ENCODE results near the gene SLCO4C1. TPM values are rescaled to one million over a fixed set of nuclear protein-coding genes. Genes with fewer than 3 reads are reported as not detected.
A peak's percentile ranks its signal among the peaks of the same experiment; 100 is the strongest.

The SLCO4C1 gene
- total RNA-seq, 1 donor from 2014 or later, result 18.0 TPM

GRCh38 chr5:102223542-102224477, 72.3 kb downstream of the SLCO4C1 start:
- H3K36me3 Mint-ChIP-seq (ENCODE audit: low read depth, unreplicated experiment), result no peaks in the 10 kb centered on the region
- DNase-seq (ENCODE audit: low spot score), result peak; percentile 12
- no peaks in the 10 kb centered on the region for H3K9me3 Mint-ChIP-seq (ENCODE audit: unreplicated experiment)

DNA sequence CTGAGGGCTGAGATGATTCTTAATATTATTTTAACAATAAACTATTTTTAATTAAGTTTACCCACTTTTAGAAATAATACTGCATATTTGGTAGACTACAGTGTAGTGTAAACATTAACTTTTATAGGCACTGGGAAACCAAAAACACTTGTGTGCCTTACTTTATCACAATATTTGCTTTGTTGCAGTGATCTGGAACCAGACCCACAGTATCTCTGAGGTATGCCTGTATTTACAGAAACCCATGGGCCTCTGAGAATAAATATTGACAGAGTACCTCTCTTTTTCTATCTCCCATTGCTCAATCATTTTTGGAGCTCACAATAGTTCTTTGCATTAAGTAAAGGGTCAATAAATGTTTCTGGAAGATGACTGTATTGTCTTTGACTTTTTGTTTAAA, 73.3 kb downstream of the SLCO4C1 start:
- TF ChIP-seq CTCF (IDR thresholded peaks at IDR 0.05; ENCODE audit: unreplicated experiment), result no peak
- Mint-ChIP-seq H3K27ac (ENCODE audit: unreplicated experiment) (no peak overlapping the region), H3K36me3 (ENCODE audit: low read depth, unreplicated experiment) (no peaks in the 10 kb centered on the region), H3K4me1 (ENCODE audit: unreplicated experiment) (no peaks in the 10 kb centered on the region), H3K4me3 (ENCODE audit: unreplicated experiment) (no peak overlapping the region), H3K9me3 (ENCODE audit: unreplicated experiment) (no peaks in the 10 kb centered on the region), H3K27me3 (ENCODE audit: unreplicated experiment) (no peaks in the 10 kb centered on the region)
- no peak for DNase-seq (ENCODE audit: low spot score)

More at GRCh38 chr5:102223542-102224477, 72.3 kb downstream of the SLCO4C1 start:
- H3K27ac Mint-ChIP-seq (ENCODE audit: unreplicated experiment), result no peak overlapping the region
- no peaks in the 10 kb centered on the region for H3K27me3 Mint-ChIP-seq (ENCODE audit: unreplicated experiment)
- no peak overlapping the region for H3K4me3 Mint-ChIP-seq (ENCODE audit: unreplicated experiment)
- peak; percentile 92 for TF ChIP-seq CTCF (IDR thresholded peaks at IDR 0.05; ENCODE audit: unreplicated experiment)
- no peaks in the 10 kb centered on the region for H3K4me1 Mint-ChIP-seq (ENCODE audit: unreplicated experiment)

GRCh38 chr5:102221949-102222348, 74.1 kb downstream of the SLCO4C1 start:
- no peak overlapping the region for H3K4me3 Mint-ChIP-seq (ENCODE audit: unreplicated experiment)
- H3K27ac Mint-ChIP-seq (ENCODE audit: unreplicated experiment), result no peak overlapping the region
- H3K27me3 Mint-ChIP-seq (ENCODE audit: unreplicated experiment), result no peaks in the 10 kb centered on the region
- H3K4me1 Mint-ChIP-seq (ENCODE audit: unreplicated experiment), result no peaks in the 10 kb centered on the region
- DNase-seq (ENCODE audit: low spot score), result no peak
- H3K36me3 Mint-ChIP-seq (ENCODE audit: low read depth, unreplicated experiment), result no peaks in the 10 kb centered on the region
- no peak for TF ChIP-seq CTCF (IDR thresholded peaks at IDR 0.05; ENCODE audit: unreplicated experiment)
- H3K9me3 Mint-ChIP-seq (ENCODE audit: unreplicated experiment), result no peaks in the 10 kb centered on the region

DNA sequence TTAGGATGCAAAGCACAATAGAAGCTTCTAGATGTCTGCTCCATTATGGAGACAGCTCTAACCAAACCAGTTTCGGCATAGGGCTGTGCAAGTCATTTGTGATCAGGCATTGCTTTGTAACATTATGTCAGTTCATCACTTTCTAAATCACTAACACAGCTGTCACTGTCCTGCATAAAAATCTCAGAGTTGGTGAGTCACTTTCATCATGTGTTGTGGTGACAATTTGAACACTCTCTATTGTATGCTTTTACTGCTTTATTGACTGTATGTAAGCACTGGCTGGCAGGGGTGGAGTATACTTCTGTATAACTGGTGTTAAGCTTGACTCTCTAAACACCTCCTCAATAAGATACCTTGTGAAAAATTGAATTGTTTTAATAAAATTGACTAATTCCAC, 77.9 kb downstream of the SLCO4C1 start:
- H3K4me1 Mint-ChIP-seq (ENCODE audit: unreplicated experiment), result no peaks in the 10 kb centered on the region
- H3K27ac Mint-ChIP-seq (ENCODE audit: unreplicated experiment), result no peak overlapping the region
- H3K9me3 Mint-ChIP-seq (ENCODE audit: unreplicated experiment), result no peaks in the 10 kb centered on the region
- no peaks in the 10 kb centered on the region for H3K27me3 Mint-ChIP-seq (ENCODE audit: unreplicated experiment)
- H3K36me3 Mint-ChIP-seq (ENCODE audit: low read depth, unreplicated experiment), result no peaks in the 10 kb centered on the region
- no peak for TF ChIP-seq CTCF (IDR thresholded peaks at IDR 0.05; ENCODE audit: unreplicated experiment)
- no peak overlapping the region for H3K4me3 Mint-ChIP-seq (ENCODE audit: unreplicated experiment)
- DNase-seq (ENCODE audit: low spot score), result no peak

- Mint-ChIP-seq H3K27me3 (ENCODE audit: unreplicated experiment) (no peaks in the 10 kb centered on the region), H3K36me3 (ENCODE audit: low read depth, unreplicated experiment) (no peaks in the 10 kb centered on the region), H3K27ac (ENCODE audit: unreplicated experiment) (no peak overlapping the region), H3K4me3 (ENCODE audit: unreplicated experiment) (no peak overlapping the region), H3K9me3 (ENCODE audit: unreplicated experiment) (no peaks in the 10 kb centered on the region), H3K4me1 (ENCODE audit: unreplicated experiment) (no peaks in the 10 kb centered on the region)
- DNase-seq (ENCODE audit: low spot score), result no peak
- no peak for TF ChIP-seq CTCF (IDR thresholded peaks at IDR 0.05; ENCODE audit: unreplicated experiment)
Observed at GRCh38 chr5:102216678-102217077, 79.4 kb downstream of the SLCO4C1 start.

All from endothelial cell (in vitro differentiated cells).